Subcutaneous preadipocyte (primary cell): ENCODE data around the gene DCAF10. TPM values are rescaled to one million over a fixed set of nuclear protein-coding genes. Genes with fewer than 3 reads are reported as not detected.

ENCODE experiments used
- total RNA-seq: library from RNA; depleted of rRNA; stranded (reverse); fragments of >200 nt; gene quantifications from 2 replicates; pipeline ENCODE4 v1.2.3, GENCODE V29; 2012

Gene DCAF10
- total RNA-seq = 18.4 and 24.2 TPM in 2 replicates

GRCh38 chr9:37800631-37801286 lies at the start of gene DCAF10:
DCAF10 (plus strand) TSS chr9:37800797; CDS start chr9:37800867, 70 bp downstream.

GRCh38 chr9:37753489-37754190 lies 47.0 kb upstream of the DCAF10 start, which contains the start of gene TRMT10B:
TRMT10B (plus strand) TSS chr9:37753805; CDS start chr9:37761932, 8,127 bp downstream.

DNA sequence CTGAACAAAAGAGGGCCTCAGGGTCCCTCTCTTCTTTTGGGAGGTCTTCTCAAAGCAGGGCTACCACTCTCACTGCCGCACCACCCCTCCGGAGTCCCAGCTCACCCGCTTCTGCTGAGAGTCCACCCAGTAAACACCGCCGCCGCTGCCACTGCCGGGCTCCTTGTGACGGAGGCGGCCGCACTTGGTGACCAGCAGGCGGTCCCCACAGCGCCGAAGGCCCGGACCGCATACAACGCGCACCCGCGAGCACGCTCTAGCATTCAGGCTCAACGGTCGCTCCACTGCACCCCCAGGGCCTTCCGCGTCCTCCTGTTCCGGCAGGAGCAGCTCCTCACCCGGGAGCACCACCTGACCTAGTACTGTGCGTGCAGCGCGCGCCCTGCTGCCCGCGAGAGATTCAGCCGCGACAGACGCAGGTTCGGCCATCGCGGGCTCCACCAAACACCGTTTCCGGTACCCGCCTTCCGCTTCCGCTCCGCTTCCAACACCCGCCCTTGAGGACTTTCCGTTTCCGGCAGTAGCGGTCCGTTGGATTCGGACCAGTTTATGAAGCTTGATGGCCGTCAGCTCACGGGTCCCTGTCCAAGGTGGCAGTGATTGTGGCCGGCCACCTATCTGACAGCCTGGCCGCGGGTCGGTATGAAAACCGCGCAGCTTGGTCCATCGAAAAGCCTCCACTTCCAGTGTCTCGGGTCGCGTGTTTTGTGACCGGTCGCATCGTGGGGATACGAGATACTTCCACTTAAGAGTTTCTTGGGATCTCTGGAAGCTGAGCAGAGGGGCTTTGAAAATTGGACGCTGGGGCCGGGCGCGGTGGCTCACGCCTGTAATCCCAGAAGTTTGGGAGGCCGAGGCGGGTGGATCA lies 15.7 kb upstream of the DCAF10 start, which contains the start of gene EXOSC3:
TSS of gene EXOSC3 (minus strand) at position 449 of the 868 bp plus-strand sequence. CDS start at position 429, 20 bp downstream.

DNA sequence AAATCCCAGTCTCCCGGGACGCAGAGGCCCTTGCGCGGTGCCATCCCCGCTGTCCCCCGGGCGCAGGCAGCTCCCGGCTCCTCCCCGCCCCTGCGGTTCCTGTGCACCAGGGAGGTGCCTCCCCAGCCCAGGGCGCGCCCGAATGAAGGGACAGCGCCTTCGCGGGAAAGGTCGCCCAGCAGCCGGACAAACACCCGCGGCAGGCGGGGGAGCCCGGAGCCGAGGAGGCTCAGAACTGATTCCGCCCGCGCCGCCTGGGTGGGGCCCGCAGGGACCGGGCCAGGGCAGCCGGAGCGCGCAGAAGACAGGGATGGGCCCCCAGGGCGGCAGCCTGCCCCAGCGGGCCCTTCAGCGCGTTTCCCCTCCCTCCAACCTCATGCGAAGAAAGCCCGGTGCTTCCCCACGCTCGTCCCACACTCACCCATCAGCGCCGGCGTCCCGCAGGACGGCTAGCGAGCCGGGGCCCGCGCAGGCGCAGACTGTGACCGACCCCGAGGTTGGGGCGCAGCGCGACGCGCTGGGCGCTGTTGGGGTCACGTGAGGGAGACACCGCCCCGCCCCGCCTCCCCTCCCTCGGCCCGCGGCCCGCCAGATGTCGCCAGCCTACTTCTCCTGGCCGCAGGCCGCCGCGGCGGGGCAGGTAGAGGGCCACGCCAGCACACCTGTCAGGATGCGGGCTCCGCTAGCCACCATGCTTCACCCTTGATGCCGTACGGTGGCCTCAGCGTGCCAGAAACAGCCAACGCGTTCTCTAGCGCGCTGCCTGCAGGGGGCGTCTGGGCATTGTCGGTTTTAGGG lies 103.2 kb downstream of the DCAF10 start, which contains the start of gene SLC25A51:
TSS of gene SLC25A51 (minus strand) at position 481 of the 798 bp plus-strand sequence. CDS start 15,577 bp downstream, outside the sequence.

Other genes with a start within 250 kb of the DCAF10 start
- gene FBXO10, start 224.4 kb upstream of the DCAF10 start, total RNA-seq = 9.0 and 10.7 TPM in 2 replicates
- 134 and 190 TPM in 2 replicates for gene TOMM5, start 208.2 kb upstream of the DCAF10 start, total RNA-seq
- under 0.01 TPM in 1 of 2 replicates, not detected in the other for gene FRMPD1, start 149.8 kb upstream of the DCAF10 start, total RNA-seq
- 2.0 and 2.2 TPM in 2 replicates for gene TRMT10B, start 47.0 kb upstream of the DCAF10 start, total RNA-seq
- gene EXOSC3, start 15.7 kb upstream of the DCAF10 start, total RNA-seq = 39.3 and 66.1 TPM in 2 replicates
- 72.4 and 78.4 TPM in 2 replicates for gene SLC25A51, start 103.3 kb downstream of the DCAF10 start, total RNA-seq